AG09319 (cell line): Measurements from ENCODE around the gene TTC27.

Experiments used
- DNase-seq: peaks from one replicate; pipeline ENCODE4 v3.0.0-alpha.2; 2010; ENCODE audit warnings: low read depth; ENCODE audit errors: extremely low read depth
- CTCF ChIP-seq: IDR thresholded peaks from 2 replicates; pipeline ENCODE4 v1.5.1; 2011; ENCODE audit warnings: low read depth, mild to moderate bottlenecking, inconsistent platforms, low read length, moderate library complexity

TTC27 gene

GRCh38 chr2:32671885-32672533, 44.2 kb downstream of the TTC27 start:
- TF ChIP-seq CTCF: no peak
- no peak for DNase-seq

- DNase-seq: peak; percentile 53
Measured at GRCh38 chr2:32678825-32679224, 51.0 kb downstream of the TTC27 start.

GRCh38 chr2:32680942-32681341, 53.1 kb downstream of the TTC27 start:
- no peak for DNase-seq
- no peak for TF ChIP-seq CTCF

More at GRCh38 chr2:32678825-32679224, 51.0 kb downstream of the TTC27 start:
- TF ChIP-seq CTCF: peak; percentile 6

GRCh38 chr2:32683520-32684086, 55.8 kb downstream of the TTC27 start:
- TF ChIP-seq CTCF: no peak
- DNase-seq: no peak

- TF ChIP-seq CTCF: no peak
- no peak for DNase-seq
Measured at GRCh38 chr2:32688541-32688940, 60.7 kb downstream of the TTC27 start.

GRCh38 chr2:32691678-32692077, 63.8 kb downstream of the TTC27 start:
- no peak for TF ChIP-seq CTCF
- DNase-seq: no peak

GRCh38 chr2:32696439-32696838, 68.6 kb downstream of the TTC27 start:
- no peak for TF ChIP-seq CTCF
- no peak for DNase-seq
